Daoy (cell line): ENCODE results near the gene CRACR2A. TPM values are rescaled to one million over a fixed set of nuclear protein-coding genes. Genes with fewer than 3 reads are reported as not detected.
A peak's percentile ranks its signal among the peaks of the same experiment; 100 is the strongest.

ENCODE experiments used
- DNase-seq: peaks from one replicate; pipeline ENCODE4 v3.0.0-alpha.2; 2015; ENCODE audit warnings: low read depth
- total RNA-seq: library from RNA; depleted of rRNA; stranded (reverse); fragments of >200 nt; shearing (Covaris generic); gene quantifications from 2 replicates; pipeline ENCODE4 v1.2.3, GENCODE V29; 2014; rRNA removed

The CRACR2A gene
- 7.4 and 11.5 TPM in 2 replicates for total RNA-seq

GRCh38 chr12:3752741-3753486 is at the start of gene CRACR2A:
CRACR2A (minus strand) TSS chr12:3753109; CDS start chr12:3696999, 56,110 bp downstream.
- DNase-seq = peak; percentile 81

DNA sequence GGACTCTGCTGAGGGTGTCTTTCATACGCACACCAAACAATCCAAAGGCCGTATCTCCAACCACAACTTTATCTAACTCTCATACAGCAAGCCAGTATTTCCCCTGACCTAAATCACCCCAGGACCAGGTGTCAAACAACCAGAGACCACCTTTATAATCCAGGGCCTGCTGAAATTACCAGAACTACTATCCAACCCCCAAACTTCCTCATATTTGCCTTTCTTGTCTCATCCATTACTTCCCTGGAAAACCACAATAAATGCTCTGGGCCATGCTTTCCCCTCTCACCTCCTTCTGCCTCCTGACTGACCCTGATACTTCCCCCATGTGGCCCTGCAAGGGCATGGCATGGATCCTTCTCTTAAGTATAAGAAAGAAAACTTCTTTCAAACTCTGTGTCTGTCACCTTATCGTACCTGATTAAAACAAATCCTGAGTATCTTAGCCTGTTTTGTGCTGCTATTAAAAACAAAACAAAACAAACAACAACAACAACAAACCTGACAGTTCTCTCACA is 44.7 kb upstream of the CRACR2A start:
- peak; percentile 18 for DNase-seq

DNA sequence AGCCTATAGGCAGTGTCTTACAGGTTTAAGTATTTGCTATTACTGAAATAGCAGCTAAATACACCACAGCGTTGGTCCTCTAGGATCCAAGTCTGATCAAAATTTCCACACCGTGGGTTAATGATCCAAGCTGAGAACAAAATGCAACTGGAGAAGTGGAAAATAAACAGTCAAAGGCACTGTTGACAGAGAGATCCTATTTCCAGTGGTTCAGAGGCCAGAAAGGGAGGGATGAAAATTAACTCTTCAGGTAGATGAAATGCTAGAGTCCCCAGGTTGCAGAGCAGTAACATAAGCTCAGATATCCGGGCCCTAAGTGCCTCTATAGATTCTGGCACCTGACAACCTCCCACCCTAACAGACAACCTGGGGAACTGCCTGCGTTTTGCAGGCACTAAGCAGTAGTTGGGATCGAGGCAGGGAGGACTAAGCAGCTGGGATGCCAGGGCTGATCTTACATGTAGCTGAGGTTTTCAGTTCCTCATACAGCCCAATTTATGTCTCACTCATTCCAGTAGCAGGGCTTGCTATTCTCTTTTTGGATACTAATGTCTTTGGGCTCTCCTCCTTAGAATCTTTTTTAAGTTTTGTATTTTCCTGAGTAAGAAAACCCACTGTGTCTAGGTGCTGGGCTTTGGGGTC is 42.7 kb upstream of the CRACR2A start:
- no peak for DNase-seq

GRCh38 chr12:3795066-3795465 is 42.2 kb upstream of the CRACR2A start:
- DNase-seq = no peak

DNA sequence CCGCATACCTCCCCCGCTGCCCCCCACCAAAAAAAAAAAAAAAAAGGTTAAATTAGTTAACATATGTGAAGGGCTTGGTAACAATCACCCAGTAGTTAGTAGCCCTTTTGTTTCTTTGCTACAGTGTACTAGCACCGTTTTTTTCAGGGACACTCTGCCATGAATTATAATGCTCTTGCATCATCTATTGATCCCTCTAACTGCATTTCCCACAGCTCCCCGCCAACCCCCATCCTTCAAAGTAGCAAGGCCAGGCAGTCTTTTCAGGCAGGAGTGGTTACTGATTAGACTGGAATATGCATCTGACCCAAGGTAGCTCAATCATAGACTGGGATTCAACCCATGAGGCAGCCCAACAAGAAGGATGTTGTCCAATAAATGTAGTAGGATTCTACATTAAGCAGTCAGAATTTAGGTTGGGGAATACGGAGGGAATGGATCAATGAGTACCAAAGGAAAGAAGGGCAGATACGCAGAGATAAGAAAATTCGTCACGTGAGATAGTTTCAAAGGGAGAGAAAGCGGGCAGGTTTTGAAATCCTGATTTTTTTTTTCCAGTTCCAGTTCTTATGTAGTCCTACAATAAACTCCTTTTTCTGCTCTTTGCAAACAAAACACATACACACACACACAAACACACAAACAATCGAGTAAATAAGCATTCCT is 39.8 kb upstream of the CRACR2A start:
- DNase-seq = no peak

- DNase-seq = no peak
Measured at GRCh38 chr12:3791256-3791874, 38.5 kb upstream of the CRACR2A start.

GRCh38 chr12:3790642-3791041 is 37.7 kb upstream of the CRACR2A start:
- DNase-seq = no peak

DNA sequence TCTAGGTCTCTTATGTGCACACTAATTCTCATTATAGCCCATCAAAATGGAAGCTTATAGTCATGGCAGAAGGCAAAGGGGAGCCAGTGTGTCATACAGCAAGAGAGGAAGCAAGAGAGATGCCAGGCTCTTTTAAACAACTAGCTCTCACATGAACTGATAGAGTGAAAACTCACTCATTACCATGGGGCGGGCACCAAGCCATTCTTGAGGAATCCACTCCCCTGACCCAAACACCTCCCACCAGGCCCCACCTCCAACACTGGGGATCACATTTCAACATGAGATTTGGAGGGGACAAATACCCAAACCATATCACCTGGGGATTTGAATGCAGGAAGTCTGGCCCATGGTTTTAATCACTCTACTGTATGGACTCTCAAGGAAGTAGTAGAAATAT is 36.9 kb upstream of the CRACR2A start:
- DNase-seq = no peak

DNA sequence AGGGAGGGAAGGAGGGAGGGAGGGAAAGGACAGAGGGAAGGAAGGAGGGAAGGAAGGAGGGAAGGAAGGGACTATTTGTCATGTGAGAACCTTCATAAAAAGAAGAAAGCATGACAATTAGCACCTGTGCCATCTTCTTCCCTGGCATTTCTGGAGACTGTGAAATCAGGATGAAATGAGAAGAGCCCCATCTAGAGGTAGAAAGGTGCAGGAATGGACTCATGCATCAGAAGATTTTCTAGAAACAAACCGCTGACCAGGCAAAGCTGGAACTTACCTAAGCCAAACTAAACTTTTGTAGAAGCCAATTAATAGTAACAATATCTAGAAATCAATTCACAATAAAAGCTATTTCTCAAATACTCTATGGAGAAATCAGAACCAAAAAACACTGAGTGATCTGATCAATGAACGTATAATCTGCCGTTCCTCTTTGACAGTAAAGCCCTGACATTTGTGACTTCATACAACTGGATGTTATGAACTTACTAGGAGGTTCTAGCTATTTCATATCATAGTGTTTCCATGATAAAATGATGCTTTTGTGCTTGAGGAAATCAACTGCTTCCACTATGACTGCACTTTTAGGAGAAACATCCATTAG is 24.4 kb upstream of the CRACR2A start:
- peak; percentile 38 for DNase-seq

GRCh38 chr12:3775385-3776035 is 22.6 kb upstream of the CRACR2A start:
- DNase-seq = no peak

DNA sequence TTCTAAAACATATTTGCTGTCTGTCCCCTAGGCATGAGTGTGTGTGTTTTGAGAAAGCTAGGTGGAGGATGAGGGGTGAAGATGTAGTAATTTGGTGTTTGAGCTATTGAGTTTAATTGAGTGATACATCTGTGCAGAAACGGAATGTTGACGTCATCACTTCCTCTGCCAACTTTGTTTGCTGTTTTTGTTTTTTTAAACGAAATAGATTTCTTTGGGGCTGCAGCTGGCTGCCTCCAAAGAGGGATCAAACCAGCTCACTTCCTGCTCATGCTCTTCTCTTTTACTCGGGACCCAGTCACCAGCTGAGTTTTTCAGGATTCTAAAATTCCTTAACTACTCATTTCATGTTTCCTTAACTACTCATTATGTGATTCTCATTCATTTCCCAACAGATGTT is 19.5 kb upstream of the CRACR2A start:
- DNase-seq = no peak

- no peak for DNase-seq
Measured at GRCh38 chr12:3771853-3772252, 18.9 kb upstream of the CRACR2A start.

DNA sequence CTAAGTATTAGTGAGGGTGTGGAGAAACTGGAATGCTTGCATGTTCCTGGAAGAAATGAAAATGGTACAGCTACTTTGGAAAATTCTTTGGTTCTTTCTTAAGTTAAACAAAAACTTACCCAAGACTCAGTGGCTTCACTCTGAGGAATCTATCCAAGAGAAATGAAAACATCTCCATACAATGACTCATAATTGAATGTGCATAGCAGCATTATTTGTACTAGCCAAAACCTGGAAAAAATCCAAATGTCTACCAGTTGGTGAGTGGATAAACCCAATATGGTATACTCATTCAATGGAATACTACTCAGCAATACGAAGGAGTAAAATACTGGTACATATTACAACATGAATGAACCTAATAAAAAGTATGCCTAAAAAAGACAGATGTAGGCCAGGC is 18.0 kb upstream of the CRACR2A start:
- peak; percentile 44 for DNase-seq

DNA sequence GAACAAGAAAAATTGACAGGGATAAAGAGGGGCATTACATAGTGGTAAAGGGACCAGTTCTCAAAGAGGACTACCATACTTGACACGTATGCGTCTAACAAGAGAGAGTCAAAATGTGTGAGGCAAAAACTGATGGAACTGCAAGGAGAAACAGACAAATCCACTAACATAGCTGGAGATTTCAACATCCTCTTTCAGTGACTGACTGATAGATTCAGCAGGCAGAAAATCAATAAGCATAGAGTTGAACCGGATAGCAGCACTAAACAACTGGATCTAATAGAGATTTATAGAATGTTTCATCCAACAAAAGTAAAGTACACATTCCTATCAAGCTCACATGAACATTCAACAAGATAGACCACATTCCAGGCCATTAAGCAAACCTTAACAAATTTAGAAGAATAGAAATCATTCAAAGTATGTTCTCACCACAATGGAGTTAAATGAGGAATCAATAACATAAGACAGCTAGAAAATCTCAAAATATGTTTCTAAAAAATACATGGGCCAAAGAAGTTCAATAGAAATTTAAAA is 16.1 kb upstream of the CRACR2A start:
- no peak for DNase-seq

- no peak for DNase-seq
Measured at GRCh38 chr12:3761116-3761735, 8.3 kb upstream of the CRACR2A start.

DNA sequence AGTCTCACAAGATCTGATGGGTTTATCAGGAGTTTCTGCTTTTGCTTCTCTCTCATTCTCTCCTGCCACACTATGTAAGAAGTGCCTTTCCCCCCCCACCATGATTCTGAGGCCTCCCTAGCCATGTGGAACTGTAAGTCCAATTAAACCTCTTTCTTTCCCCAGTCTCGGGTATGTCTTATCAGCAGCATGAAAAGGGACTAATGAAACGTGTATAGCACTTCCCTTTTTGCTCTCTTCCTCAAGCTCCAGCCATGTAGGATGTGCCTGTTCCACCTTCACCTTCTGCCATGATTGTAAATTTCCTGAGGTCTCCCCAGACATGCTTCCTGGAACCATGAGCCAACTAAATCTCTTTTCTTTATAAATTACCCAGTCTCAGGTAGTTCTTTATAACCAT is 7.0 kb upstream of the CRACR2A start:
- DNase-seq = no peak

DNA sequence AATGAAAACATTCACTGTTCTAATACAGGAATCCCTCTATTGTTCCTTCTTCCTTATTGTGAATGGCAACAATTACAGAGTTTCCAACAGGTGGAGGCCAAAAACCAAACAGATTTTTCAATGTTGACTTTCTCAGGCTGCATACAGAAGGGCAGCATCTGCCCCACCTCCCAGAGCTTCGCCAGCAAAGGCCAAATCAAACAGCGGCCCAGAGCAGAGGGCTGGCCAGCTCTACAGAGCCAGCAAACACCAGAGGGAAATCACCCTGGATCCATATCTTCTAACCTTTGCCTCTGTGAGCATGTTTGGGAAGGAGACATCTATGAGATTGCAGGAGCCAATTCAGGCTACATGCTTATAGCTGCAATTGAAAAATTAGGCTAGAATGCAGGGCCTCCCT is 4.4 kb upstream of the CRACR2A start:
- no peak for DNase-seq

DNA sequence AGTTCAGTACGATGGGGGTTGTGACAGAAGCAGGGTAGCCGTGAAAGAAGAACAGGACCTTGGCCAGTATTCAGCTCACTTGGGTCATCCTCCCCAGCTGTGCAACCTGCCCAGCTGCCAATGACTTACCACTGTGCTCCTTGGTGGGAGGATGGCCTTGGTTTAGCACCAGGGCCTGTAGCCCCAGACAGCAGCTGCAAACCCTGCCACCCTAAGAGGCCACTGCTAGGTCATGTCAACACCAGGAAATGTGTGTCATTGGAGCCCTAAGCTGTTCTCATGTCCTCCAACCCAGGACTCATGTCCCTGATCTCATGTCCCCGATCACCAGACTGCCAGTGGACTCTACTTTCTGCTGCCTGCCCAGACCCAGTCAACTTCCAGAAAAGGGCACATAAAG is 3.0 kb upstream of the CRACR2A start:
- no peak for DNase-seq

DNA sequence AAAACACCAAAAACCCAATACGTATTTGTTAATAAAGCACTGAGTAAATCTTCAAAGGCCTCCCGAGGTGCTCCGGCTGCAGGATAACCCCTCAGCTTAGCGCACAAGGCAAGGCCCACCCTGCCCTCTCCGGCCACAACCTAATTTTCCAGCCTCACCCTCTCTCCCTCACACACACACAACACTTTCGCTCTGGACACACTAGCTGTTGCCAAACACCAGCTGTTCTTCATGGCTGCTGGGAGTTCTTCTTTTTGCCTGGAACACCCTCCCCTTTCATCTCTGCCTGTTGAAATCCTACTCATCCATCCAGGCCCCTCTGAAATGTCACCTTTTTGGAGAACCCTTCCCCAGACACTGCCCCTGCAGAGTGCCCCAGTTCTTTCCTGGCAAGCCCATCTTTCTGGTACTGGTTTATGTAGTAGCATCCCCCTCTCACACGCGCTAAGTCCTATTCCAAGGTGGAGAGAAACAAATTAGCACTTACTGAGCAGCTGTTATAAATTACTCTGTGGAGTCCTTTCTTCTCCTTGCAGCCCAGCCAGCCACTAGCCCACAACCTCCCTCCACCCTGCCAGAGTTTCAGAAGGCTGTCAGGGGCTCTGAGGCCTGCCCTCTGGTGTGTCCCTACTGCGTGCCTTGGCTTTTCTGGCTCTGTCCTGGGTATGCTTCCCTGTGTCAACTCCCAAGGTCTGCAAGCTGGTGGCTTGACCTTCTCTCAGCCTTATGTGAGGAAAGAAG is 805 bp upstream of the CRACR2A start:
- DNase-seq = no peak
